Hepatocyte (in vitro differentiated cells): ENCODE measurements around the gene FAM111A.
A peak's percentile ranks its signal among the peaks of the same experiment; 100 is the strongest.

ENCODE experiments used
- EZH2phosphoT487 ChIP-seq: fragments of 200-600 bp; sonication (generic); IDR thresholded peaks from one replicate; pipeline ENCODE4 v1.6.1; 2018; ENCODE audit warnings: antibody characterized with exemption, mild to moderate bottlenecking, low read depth, moderate library complexity; ENCODE audit not compliant: unreplicated experiment, severe bottlenecking
- TF ChIP-seq, protein P1 (sequence below): fragments of 200-600 bp; sonication (generic); IDR thresholded peaks from 2 replicates; pipeline ENCODE4 v1.5.1; 2016; ENCODE audit warnings: antibody characterized with exemption, mild to moderate bottlenecking; ENCODE audit not compliant: poor library complexity

DNA sequence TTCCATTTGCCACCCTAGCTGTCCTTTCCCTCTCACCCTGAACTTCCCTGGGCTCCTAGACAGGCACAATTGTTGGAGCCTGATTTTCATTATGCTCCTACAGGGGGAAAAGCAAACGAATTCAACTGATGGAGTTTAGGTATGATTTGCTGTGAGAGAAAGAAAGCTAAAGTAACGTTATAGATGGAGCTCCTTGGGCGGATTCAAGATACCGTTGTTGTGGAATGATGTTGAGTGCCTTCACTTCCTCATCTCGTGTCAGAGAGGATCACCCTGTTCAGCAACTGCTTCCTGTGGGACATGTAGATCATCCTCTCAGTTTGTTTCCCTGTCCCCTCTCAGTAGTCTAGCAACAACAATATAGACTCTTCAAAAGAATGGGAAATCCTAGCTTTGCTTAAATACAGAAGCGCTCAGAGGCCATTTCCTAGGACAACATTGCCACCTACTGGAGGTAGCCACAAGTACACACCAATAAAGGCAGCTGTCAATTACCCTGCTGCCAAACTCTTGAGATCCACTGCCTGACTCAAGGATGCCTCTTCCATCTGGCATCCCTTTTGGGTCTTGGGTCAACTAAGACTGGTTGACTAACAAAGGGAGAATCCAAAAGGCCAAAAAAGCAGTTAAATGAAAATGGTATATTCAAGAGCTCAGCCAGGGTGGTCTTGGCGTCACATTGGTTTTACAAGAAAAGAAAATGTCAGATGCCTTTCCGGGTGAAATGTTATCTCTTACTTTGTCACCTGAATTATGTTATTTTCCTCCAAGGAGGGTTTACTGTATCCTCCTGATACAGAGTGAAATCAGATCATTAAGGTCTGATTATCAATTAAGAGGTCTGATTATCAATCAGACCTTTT is 15.8 kb downstream of the FAM111A start:
- TF ChIP-seq, protein P1, sequence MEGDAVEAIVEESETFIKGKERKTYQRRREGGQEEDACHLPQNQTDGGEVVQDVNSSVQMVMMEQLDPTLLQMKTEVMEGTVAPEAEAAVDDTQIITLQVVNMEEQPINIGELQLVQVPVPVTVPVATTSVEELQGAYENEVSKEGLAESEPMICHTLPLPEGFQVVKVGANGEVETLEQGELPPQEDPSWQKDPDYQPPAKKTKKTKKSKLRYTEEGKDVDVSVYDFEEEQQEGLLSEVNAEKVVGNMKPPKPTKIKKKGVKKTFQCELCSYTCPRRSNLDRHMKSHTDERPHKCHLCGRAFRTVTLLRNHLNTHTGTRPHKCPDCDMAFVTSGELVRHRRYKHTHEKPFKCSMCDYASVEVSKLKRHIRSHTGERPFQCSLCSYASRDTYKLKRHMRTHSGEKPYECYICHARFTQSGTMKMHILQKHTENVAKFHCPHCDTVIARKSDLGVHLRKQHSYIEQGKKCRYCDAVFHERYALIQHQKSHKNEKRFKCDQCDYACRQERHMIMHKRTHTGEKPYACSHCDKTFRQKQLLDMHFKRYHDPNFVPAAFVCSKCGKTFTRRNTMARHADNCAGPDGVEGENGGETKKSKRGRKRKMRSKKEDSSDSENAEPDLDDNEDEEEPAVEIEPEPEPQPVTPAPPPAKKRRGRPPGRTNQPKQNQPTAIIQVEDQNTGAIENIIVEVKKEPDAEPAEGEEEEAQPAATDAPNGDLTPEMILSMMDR = peak; percentile 89
- TF ChIP-seq EZH2phosphoT487 = no peak
